MG63 (cell line): ENCODE measurements around the gene SPRED3. TPM values are rescaled to one million over a fixed set of nuclear protein-coding genes. Genes with fewer than 3 reads are reported as not detected.
A peak's percentile ranks its signal among the peaks of the same experiment; 100 is the strongest.

ENCODE experiments used
- DNase-seq: peaks from one replicate; pipeline ENCODE4 v3.0.0-alpha.2; 2020
- H3K27me3 ChIP-seq: fragments of 250-450 bp; sonication (Bioruptor Pico); 2 replicates; pipeline ENCODE4 v1.5.1; 2020; ENCODE audit warnings: mild to moderate bottlenecking, moderate library complexity
- H3K36me3 ChIP-seq: fragments of 250-450 bp; sonication (Bioruptor Pico); 2 replicates; pipeline ENCODE4 v1.5.1; 2020; ENCODE audit warnings: mild to moderate bottlenecking, moderate library complexity
- H3K4me3 ChIP-seq: fragments of 250-450 bp; sonication (Bioruptor Pico); 2 replicates; pipeline ENCODE4 v1.5.1; 2020; ENCODE audit warnings: mild to moderate bottlenecking, moderate library complexity
- H3K9me3 ChIP-seq: fragments of 250-450 bp; sonication (Bioruptor Pico); 2 replicates; pipeline ENCODE4 v1.5.1; 2020; ENCODE audit warnings: mild to moderate bottlenecking, moderate library complexity
- total RNA-seq: library from RNA; depleted of rRNA; stranded (reverse); fragments of >200 nt; shearing (Covaris generic); gene quantifications from 2 replicates; pipeline ENCODE4 v1.2.3, GENCODE V29; 2014; ENCODE audit warnings: low replicate concordance

SPRED3 gene
- total RNA-seq, 1 experiment from 2014 or later, result 0.49 TPM

- Histone ChIP-seq H3K27me3 (no peaks in the 10 kb centered on the region), H3K36me3 (peaks cover 47% of the 10 kb centered on the region), H3K9me3 (no peaks in the 10 kb centered on the region), H3K4me3 (no peak overlapping the region)
- no peak for DNase-seq
Observed at GRCh38 chr19:38385057-38385803, 3.3 kb upstream of the SPRED3 start.

- no peaks in the 10 kb centered on the region for H3K9me3 ChIP-seq
- H3K36me3 ChIP-seq, result peaks cover 41% of the 10 kb centered on the region
- no peaks in the 10 kb centered on the region for H3K27me3 ChIP-seq
- DNase-seq, result no peak
- H3K4me3 ChIP-seq, result no peak overlapping the region
Observed at GRCh38 chr19:38385804-38386257, 2.7 kb upstream of the SPRED3 start.

GRCh38 chr19:38386300-38386970 lies 2.1 kb upstream of the SPRED3 start:
- Histone ChIP-seq H3K9me3 (no peaks in the 10 kb centered on the region), H3K36me3 (peaks cover 35% of the 10 kb centered on the region), H3K27me3 (no peaks in the 10 kb centered on the region), H3K4me3 (no peak overlapping the region)
- DNase-seq, result no peak

GRCh38 chr19:38386971-38387549 lies 1.4 kb upstream of the SPRED3 start:
- Histone ChIP-seq H3K36me3 (peaks cover 29% of the 10 kb centered on the region), H3K9me3 (no peaks in the 10 kb centered on the region), H3K27me3 (no peaks in the 10 kb centered on the region), H3K4me3 (peak overlapping the region; percentile 63)
- no peak for DNase-seq

GRCh38 chr19:38387550-38388348 lies 748 bp upstream of the SPRED3 start, which contains the start of gene GGN:
Gene GGN (minus strand): TSS chr19:38388034. CDS start chr19:38387261, 773 bp downstream.
- Histone ChIP-seq H3K9me3 (no peaks in the 10 kb centered on the region), H3K36me3 (peaks cover 24% of the 10 kb centered on the region), H3K4me3 (peak within 1 kb of the TSS; percentile 63), H3K27me3 (no peaks in the 10 kb centered on the region)
- peak; percentile 88 for DNase-seq

GRCh38 chr19:38389101-38389925 lies 816 bp downstream of the SPRED3 start:
- H3K9me3 ChIP-seq, result no peaks in the 10 kb centered on the region
- no peaks in the 10 kb centered on the region for H3K27me3 ChIP-seq
- peak; percentile 76 for DNase-seq
- peak overlapping the region; percentile 63 for H3K4me3 ChIP-seq
- H3K36me3 ChIP-seq, result peaks cover 13% of the 10 kb centered on the region

- Histone ChIP-seq H3K27me3 (no peaks in the 10 kb centered on the region), H3K4me3 (no peak overlapping the region), H3K36me3 (peaks cover 13% of the 10 kb centered on the region), H3K9me3 (no peaks in the 10 kb centered on the region)
- no peak for DNase-seq
Observed at GRCh38 chr19:38389957-38390924, 1.7 kb downstream of the SPRED3 start.

- no peak for DNase-seq
- no peaks in the 10 kb centered on the region for H3K27me3 ChIP-seq
Observed at GRCh38 chr19:38391911-38392464, 3.5 kb downstream of the SPRED3 start.

GRCh38 chr19:38392707-38393308 lies 4.3 kb downstream of the SPRED3 start:
- H3K36me3 ChIP-seq, result peaks cover 10% of the 10 kb centered on the region
- H3K4me3 ChIP-seq, result no peak overlapping the region
- no peaks in the 10 kb centered on the region for H3K9me3 ChIP-seq
- no peak for DNase-seq
- no peaks in the 10 kb centered on the region for H3K27me3 ChIP-seq

More at GRCh38 chr19:38391911-38392464, 3.5 kb downstream of the SPRED3 start:
- Histone ChIP-seq H3K36me3 (peaks cover 10% of the 10 kb centered on the region), H3K4me3 (no peak overlapping the region), H3K9me3 (no peaks in the 10 kb centered on the region)

GRCh38 chr19:38394488-38394887 lies 6.0 kb downstream of the SPRED3 start:
- Histone ChIP-seq H3K9me3 (no peaks in the 10 kb centered on the region), H3K36me3 (peaks cover 10% of the 10 kb centered on the region), H3K4me3 (no peak overlapping the region), H3K27me3 (no peaks in the 10 kb centered on the region)
- no peak for DNase-seq

- Histone ChIP-seq H3K4me3 (no peak overlapping the region), H3K9me3 (no peaks in the 10 kb centered on the region), H3K36me3 (peaks cover 10% of the 10 kb centered on the region), H3K27me3 (no peaks in the 10 kb centered on the region)
- DNase-seq, result no peak
Observed at GRCh38 chr19:38395381-38396114, 7.1 kb downstream of the SPRED3 start.

- DNase-seq, result no peak
- H3K9me3 ChIP-seq, result no peaks in the 10 kb centered on the region
- H3K36me3 ChIP-seq, result peaks cover 6% of the 10 kb centered on the region
- H3K4me3 ChIP-seq, result no peak overlapping the region
- no peaks in the 10 kb centered on the region for H3K27me3 ChIP-seq
Observed at GRCh38 chr19:38399081-38399480, 10.6 kb downstream of the SPRED3 start.

GRCh38 chr19:38399537-38399936 lies 11.0 kb downstream of the SPRED3 start:
- H3K4me3 ChIP-seq, result no peak overlapping the region
- no peak for DNase-seq
- peaks cover 5% of the 10 kb centered on the region; the same call in 1 of the 2 replicates for H3K36me3 ChIP-seq
- H3K27me3 ChIP-seq, result no peaks in the 10 kb centered on the region
- H3K9me3 ChIP-seq, result no peaks in the 10 kb centered on the region

- Histone ChIP-seq H3K9me3 (no peaks in the 10 kb centered on the region), H3K27me3 (no peaks in the 10 kb centered on the region), H3K4me3 (no peak overlapping the region), H3K36me3 (peaks cover 3% of the 10 kb centered on the region; the same call in 1 of the 2 replicates)
- no peak for DNase-seq
Observed at GRCh38 chr19:38400361-38400760, 11.9 kb downstream of the SPRED3 start.
